Omental fat pad (tissue), 4 donors: ENCODE results near the gene NKD2. TPM values are rescaled to one million over a fixed set of nuclear protein-coding genes. Genes with fewer than 3 reads are reported as not detected.

Experiments used
- ATAC-seq: fragments of 150-250 bp; one replicate; pipeline ENCODE4 v1.9.1; 2016; ENCODE audit warnings: mild to moderate bottlenecking, moderate library complexity; ENCODE audit not compliant: low FRiP score
- DNase-seq: peaks from one replicate; pipeline ENCODE4 v3.0.0-alpha.2; 2019; ENCODE audit warnings: low spot score
- total RNA-seq, 4 donors: library from RNA; depleted of rRNA; stranded (reverse); fragments of >200 nt; gene quantifications; one replicate each; pipeline ENCODE4 v1.1.0, GENCODE V29; 2016
- TF ChIP-seq, protein P1 (sequence below), 3 donors: fragments of 450-650 bp; IDR thresholded peaks; one replicate each; pipeline ENCODE4 v1.5.1; 2016 to 2017; ENCODE audit warnings: antibody characterized with exemption in 3 of 3, mild to moderate bottlenecking in 3 of 3, moderate library complexity in 2 of 3

NKD2 gene
- total RNA-seq, 4 donors from 2014 or later: 1.1 to 7.1 (median 1.8) TPM

DNA sequence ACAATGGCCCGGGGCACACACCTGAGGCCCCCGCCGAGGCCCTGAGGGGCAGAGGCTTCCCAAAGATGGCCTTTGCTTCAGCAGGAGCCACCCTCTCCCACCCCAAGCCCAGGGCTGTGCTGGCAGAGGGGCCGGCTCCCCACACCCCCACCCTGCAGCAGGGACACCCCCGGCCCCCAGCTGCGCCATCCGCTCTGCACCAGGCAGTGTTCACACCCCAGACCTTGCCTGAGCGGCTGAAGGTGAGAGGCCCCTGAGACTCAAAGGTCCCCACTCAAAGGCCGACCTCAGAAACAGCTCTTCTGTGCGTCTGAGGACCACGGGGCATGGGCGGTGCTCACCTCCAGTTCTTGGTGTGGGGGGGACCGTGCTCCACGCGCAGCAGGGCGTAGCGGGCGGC is 65.6 kb downstream of the NKD2 start:
- no peak for ATAC-seq
- TF ChIP-seq, protein P1, sequence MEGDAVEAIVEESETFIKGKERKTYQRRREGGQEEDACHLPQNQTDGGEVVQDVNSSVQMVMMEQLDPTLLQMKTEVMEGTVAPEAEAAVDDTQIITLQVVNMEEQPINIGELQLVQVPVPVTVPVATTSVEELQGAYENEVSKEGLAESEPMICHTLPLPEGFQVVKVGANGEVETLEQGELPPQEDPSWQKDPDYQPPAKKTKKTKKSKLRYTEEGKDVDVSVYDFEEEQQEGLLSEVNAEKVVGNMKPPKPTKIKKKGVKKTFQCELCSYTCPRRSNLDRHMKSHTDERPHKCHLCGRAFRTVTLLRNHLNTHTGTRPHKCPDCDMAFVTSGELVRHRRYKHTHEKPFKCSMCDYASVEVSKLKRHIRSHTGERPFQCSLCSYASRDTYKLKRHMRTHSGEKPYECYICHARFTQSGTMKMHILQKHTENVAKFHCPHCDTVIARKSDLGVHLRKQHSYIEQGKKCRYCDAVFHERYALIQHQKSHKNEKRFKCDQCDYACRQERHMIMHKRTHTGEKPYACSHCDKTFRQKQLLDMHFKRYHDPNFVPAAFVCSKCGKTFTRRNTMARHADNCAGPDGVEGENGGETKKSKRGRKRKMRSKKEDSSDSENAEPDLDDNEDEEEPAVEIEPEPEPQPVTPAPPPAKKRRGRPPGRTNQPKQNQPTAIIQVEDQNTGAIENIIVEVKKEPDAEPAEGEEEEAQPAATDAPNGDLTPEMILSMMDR (IDR thresholded peaks at IDR 0.05): no peak
- DNase-seq: no peak

DNA sequence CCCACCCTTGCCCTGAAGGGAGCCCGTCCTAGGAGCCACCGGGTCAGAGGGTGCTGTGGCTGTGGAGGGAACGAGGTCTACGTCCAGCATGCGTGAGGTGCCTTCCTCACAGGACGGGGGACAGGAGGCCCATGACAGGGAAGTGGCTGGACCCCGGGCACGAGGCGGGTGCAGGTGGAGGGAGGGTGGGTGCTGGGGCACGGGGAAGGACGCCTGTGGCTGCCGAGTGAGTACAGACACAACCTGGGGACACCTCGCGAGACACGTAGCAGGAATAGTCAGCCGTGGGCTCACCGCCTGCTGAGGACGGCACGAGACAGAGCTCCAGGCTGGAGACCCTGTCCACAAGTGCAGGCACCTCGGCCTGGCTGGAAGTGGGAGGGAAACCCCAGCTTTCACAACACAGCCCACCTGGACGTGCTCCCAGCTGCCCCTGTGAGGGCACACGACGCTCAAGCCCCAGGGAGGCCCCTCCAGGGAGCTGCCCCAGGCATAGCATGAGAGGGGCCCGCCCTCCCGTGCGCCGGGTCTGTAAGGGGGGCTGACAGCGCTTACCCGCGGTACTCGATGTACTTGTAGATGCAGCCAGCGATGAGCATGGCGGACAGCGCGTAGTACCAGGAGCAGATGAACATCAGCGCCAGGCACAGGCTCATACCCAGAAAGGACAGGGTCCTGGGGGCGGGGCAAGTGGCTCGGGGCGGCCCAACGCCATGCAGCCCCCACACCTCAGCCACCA is 66.4 kb downstream of the NKD2 start:
- peak; percentile 41 for ATAC-seq
- DNase-seq: no peak
- TF ChIP-seq, protein P1 (IDR thresholded peaks at IDR 0.05): no peak

DNA sequence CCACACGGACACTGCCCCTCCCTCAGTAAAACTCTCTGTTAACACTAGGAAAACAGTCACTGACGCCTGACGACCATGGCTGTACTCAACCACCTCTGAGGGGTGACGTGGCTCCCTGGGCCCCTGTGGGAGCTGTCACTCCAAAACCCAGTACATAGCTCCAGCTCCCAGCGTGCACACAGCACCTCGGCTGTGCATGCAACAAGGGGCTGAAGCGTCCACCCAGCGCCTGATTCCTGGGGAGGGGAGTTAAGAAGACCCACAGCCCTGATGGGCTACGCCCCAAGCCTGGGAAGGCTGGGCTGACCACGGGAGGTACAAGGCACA is 66.9 kb downstream of the NKD2 start:
- DNase-seq (no peak), ATAC-seq (no peak)
- TF ChIP-seq, protein P1 (IDR thresholded peaks at IDR 0.05): no peak

DNA sequence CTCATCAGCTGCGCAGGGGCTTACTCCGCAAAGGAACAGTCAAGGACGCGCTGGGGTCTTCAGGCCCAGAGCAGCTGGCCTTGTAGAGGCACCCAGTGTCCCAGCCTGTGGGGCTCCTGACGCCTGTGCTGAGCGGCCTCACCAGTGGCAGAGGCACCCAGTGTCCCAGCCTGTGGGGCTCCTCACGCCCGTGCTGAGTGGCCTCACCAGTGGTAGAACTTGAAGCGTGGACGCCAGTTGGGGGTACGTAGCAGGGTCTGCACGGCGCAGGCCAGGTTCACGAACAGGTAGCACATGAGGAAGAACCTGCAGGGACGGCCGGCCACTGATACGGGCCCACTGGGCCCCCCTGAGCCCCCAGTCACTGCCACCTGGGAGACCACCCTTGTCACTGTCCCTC is 67.3 kb downstream of the NKD2 start:
- TF ChIP-seq, protein P1 (IDR thresholded peaks at IDR 0.05): no peak
- DNase-seq: no peak

DNA sequence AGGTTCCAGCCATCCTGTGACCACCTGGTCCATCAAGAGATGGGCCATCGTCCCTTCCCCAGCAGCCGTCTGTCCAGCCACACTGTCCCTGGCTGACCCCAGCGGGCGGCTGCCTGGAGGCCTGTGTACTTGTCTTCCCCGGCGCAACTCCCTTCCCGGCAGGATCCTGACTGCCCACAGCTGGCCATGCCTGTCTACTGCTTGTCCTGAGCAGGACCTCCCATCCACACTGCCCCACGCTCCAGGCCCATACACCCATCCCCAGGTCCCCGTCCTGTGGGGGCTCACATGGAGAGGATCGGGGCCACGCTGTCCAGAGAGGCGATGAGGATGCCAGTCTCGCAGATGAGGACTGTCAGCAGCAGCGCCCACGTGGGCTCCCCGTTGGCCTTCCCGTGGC is 67.8 kb downstream of the NKD2 start:
- TF ChIP-seq, protein P1 (IDR thresholded peaks at IDR 0.05): no peak
- no peak for ATAC-seq

More for the DNA sequence above, 67.3 kb downstream of the NKD2 start:
- ATAC-seq: no peak

DNA sequence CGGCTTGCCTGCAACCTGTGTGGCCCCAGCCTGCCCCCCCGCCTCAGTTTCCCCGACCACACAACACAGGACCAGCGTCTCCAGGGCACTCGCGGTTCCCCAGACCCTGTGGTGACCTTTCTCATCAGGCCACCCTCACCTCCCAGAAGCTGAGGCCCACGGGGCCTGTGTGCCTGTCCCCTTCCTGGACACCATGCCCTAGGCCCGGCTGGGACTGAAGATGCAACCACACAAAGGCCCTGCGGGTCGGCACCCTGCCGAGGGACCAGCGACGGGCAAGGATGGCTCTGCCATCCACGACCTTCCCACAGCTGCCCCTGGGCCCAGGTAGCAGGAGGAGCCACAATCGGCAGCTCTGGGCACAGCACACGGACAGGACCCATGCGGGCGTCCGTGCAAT is 68.4 kb downstream of the NKD2 start:
- no peak for ATAC-seq
- TF ChIP-seq, protein P1 (IDR thresholded peaks at IDR 0.05): no peak

More for the DNA sequence above, 67.8 kb downstream of the NKD2 start:
- no peak for DNase-seq

DNA sequence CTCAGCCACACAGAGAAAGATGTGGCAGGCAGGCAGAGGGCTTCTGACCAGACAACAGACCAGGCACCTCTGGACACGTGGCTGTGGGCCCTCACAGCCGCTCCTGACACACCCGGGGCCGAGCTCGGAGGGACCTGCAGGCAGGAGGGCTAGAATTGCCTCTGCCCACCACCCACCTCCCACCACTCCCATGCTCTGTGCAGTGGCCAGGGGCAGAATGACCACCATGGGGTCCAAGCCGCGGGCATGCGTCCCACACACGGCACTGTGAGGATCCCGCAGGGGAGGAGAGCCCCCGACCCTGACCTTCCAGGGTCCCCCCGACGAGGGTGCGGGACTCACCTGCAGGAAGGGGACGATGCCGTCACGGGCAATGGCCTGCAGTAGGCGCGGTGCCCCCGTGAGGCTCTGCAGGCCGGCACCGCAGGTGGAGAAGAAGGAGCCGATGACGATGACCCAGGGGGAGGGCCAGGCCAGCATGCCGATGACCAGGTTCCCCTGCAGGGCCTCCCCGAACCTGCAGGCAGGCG is 69.0 kb downstream of the NKD2 start:
- ATAC-seq (no peak), DNase-seq (no peak)
- TF ChIP-seq, protein P1 (IDR thresholded peaks at IDR 0.05): no peak

More for the DNA sequence above, 68.4 kb downstream of the NKD2 start:
- DNase-seq: no peak
